Activated CD4-positive, alpha-beta T cell treated with anti-CD3 and anti-CD28 coated beads, Interleukin-2, amount 10 ng/mL, durations not matched to agents 24 days and 14 days (primary cell): ENCODE data around the gene RBMS1. TPM values are rescaled to one million over a fixed set of nuclear protein-coding genes. Genes with fewer than 3 reads are reported as not detected.
A peak's percentile ranks its signal among the peaks of the same experiment; 100 is the strongest.

Source experiments
- DNase-seq: peaks from one replicate; pipeline ENCODE4 v3.0.0; 2022
- H3K27ac Mint-ChIP-seq: one replicate; pipeline ENCODE4 v1.8.0; 2022; ENCODE audit warnings: mild to moderate bottlenecking, mixed read lengths
- H3K27me3 Mint-ChIP-seq: one replicate; pipeline ENCODE4 v1.8.0; 2022; ENCODE audit warnings: mixed read lengths
- H3K36me3 Mint-ChIP-seq: one replicate; pipeline ENCODE4 v1.8.0; 2022; ENCODE audit warnings: low read depth, mild to moderate bottlenecking, mixed read lengths
- H3K4me1 Mint-ChIP-seq: one replicate; pipeline ENCODE4 v1.8.0; 2021; ENCODE audit warnings: mixed read lengths
- H3K4me3 Mint-ChIP-seq: one replicate; pipeline ENCODE4 v1.8.0; 2022; ENCODE audit warnings: mild to moderate bottlenecking, moderate library complexity, mixed read lengths
- H3K9me3 Mint-ChIP-seq: one replicate; pipeline ENCODE4 v1.8.0; 2021; ENCODE audit warnings: mixed read lengths
- intact Hi-C: fragments of 100-400 bp; cut with micrococcal nuclease; formaldehyde crosslinking; loops from one replicate; pipeline ENCODE4 v1.15.1; 2023
- total RNA-seq: library from RNA; stranded (reverse); gene quantifications from 2 replicates; pipeline ENCODE4 v1.2.3, GENCODE V29; 2022

RBMS1 gene
- total RNA-seq, 1 donor from 2014 or later, result 35.2 TPM

- H3K36me3 Mint-ChIP-seq, result peaks cover 18% of the 10 kb centered on the region
- no peak for DNase-seq
- no peaks in the 10 kb centered on the region for H3K9me3 Mint-ChIP-seq
- peaks cover 46% of the 10 kb centered on the region for H3K4me1 Mint-ChIP-seq
- no peak overlapping the region for H3K4me3 Mint-ChIP-seq
- intact Hi-C loops, result no loop called here
- no peak overlapping the region for H3K27ac Mint-ChIP-seq
- H3K27me3 Mint-ChIP-seq, result no peaks in the 10 kb centered on the region
These were observed 91.1 kb downstream of the RBMS1 start for GRCh38 chr2:160402501-160402900.

- intact Hi-C loops, result no loop called here
- Mint-ChIP-seq H3K36me3 (peaks cover 18% of the 10 kb centered on the region), H3K4me3 (no peak overlapping the region), H3K27me3 (no peaks in the 10 kb centered on the region), H3K27ac (no peak overlapping the region), H3K9me3 (no peaks in the 10 kb centered on the region), H3K4me1 (peaks cover 46% of the 10 kb centered on the region)
- no peak for DNase-seq
These were observed 91.7 kb downstream of the RBMS1 start for GRCh38 chr2:160401895-160402294.

GRCh38 chr2:160399880-160400279 lies 93.7 kb downstream of the RBMS1 start:
- no peak for DNase-seq
- Mint-ChIP-seq H3K27ac (no peak overlapping the region), H3K9me3 (no peaks in the 10 kb centered on the region), H3K4me3 (no peak overlapping the region), H3K27me3 (no peaks in the 10 kb centered on the region), H3K4me1 (peaks cover 35% of the 10 kb centered on the region), H3K36me3 (peaks cover 16% of the 10 kb centered on the region)
- intact Hi-C loops, result no loop called here

- H3K36me3 Mint-ChIP-seq, result peaks cover 10% of the 10 kb centered on the region
- H3K4me3 Mint-ChIP-seq, result no peak overlapping the region
- H3K27ac Mint-ChIP-seq, result no peak overlapping the region
- H3K27me3 Mint-ChIP-seq, result no peaks in the 10 kb centered on the region
- DNase-seq, result no peak
- peaks cover 32% of the 10 kb centered on the region for H3K4me1 Mint-ChIP-seq
- no peaks in the 10 kb centered on the region for H3K9me3 Mint-ChIP-seq
- intact Hi-C loops, result no loop called here
These were observed 96.1 kb downstream of the RBMS1 start for GRCh38 chr2:160397530-160397865.

GRCh38 chr2:160394153-160394552 lies 99.5 kb downstream of the RBMS1 start:
- Mint-ChIP-seq H3K4me1 (peaks cover 44% of the 10 kb centered on the region), H3K27me3 (no peaks in the 10 kb centered on the region), H3K9me3 (no peaks in the 10 kb centered on the region), H3K4me3 (peak overlapping the region; percentile 45), H3K27ac (peak overlapping the region; percentile 68), H3K36me3 (peaks cover 11% of the 10 kb centered on the region)
- DNase-seq, result no peak
- intact Hi-C loops, result loop anchor here (1.0 to 5.0 kb wide), 3 partner anchors 12 to 42 kb away; no protein-coding TSS in a partner anchor

- Mint-ChIP-seq H3K36me3 (peaks cover 11% of the 10 kb centered on the region), H3K27me3 (no peaks in the 10 kb centered on the region), H3K9me3 (no peaks in the 10 kb centered on the region), H3K4me3 (no peak overlapping the region), H3K27ac (no peak overlapping the region), H3K4me1 (peaks cover 64% of the 10 kb centered on the region)
- no peak for DNase-seq
- intact Hi-C loops, result loop anchor here (5.0 kb wide), 2 partner anchors 35 to 40 kb away; no protein-coding TSS in a partner anchor
These were observed 101.4 kb downstream of the RBMS1 start for GRCh38 chr2:160392201-160392600.

GRCh38 chr2:160390544-160391455 lies 102.8 kb downstream of the RBMS1 start:
- no peaks in the 10 kb centered on the region for H3K27me3 Mint-ChIP-seq
- intact Hi-C loops, result loop anchor here (5.0 kb wide), 2 partner anchors 37 to 38 kb away; no protein-coding TSS in a partner anchor
- H3K9me3 Mint-ChIP-seq, result no peaks in the 10 kb centered on the region
- no peak overlapping the region for H3K4me3 Mint-ChIP-seq
- peaks cover 10% of the 10 kb centered on the region for H3K36me3 Mint-ChIP-seq
- H3K4me1 Mint-ChIP-seq, result peaks cover 66% of the 10 kb centered on the region
- no peak for DNase-seq
- H3K27ac Mint-ChIP-seq, result no peak overlapping the region

GRCh38 chr2:160389875-160390274 lies 103.7 kb downstream of the RBMS1 start:
- Mint-ChIP-seq H3K36me3 (peaks cover 7% of the 10 kb centered on the region), H3K4me3 (no peak overlapping the region), H3K27me3 (no peaks in the 10 kb centered on the region), H3K4me1 (peaks cover 67% of the 10 kb centered on the region), H3K9me3 (no peaks in the 10 kb centered on the region), H3K27ac (peak overlapping the region; percentile 9)
- no peak for DNase-seq
- intact Hi-C loops, result loop anchor here (2.0 to 5.0 kb wide), 3 partner anchors 17 to 38 kb away; no protein-coding TSS in a partner anchor

- Mint-ChIP-seq H3K27me3 (no peaks in the 10 kb centered on the region), H3K27ac (peak overlapping the region; percentile 57), H3K4me3 (peak overlapping the region; percentile 54), H3K36me3 (peaks cover 7% of the 10 kb centered on the region), H3K9me3 (no peaks in the 10 kb centered on the region), H3K4me1 (peaks cover 59% of the 10 kb centered on the region)
- DNase-seq, result peak; percentile 84
- intact Hi-C loops, result loop anchor here (2.0 kb wide), 1 partner anchor 18 kb away; no protein-coding TSS in a partner anchor
These were observed 104.9 kb downstream of the RBMS1 start for GRCh38 chr2:160388464-160389263.

GRCh38 chr2:160387558-160388262 lies 105.9 kb downstream of the RBMS1 start:
- H3K27me3 Mint-ChIP-seq, result no peaks in the 10 kb centered on the region
- no peaks in the 10 kb centered on the region for H3K9me3 Mint-ChIP-seq
- H3K4me1 Mint-ChIP-seq, result peaks cover 54% of the 10 kb centered on the region
- intact Hi-C loops, result loop anchor here (2.0 kb wide), 1 partner anchor 19 kb away; no protein-coding TSS in a partner anchor
- no peak for DNase-seq
- peaks cover 7% of the 10 kb centered on the region for H3K36me3 Mint-ChIP-seq
- peak overlapping the region; percentile 57 for H3K27ac Mint-ChIP-seq
- H3K4me3 Mint-ChIP-seq, result peak overlapping the region; percentile 54

GRCh38 chr2:160384791-160385190 lies 108.8 kb downstream of the RBMS1 start:
- Mint-ChIP-seq H3K4me1 (peaks cover 56% of the 10 kb centered on the region), H3K27me3 (no peaks in the 10 kb centered on the region), H3K9me3 (no peaks in the 10 kb centered on the region), H3K4me3 (no peak overlapping the region), H3K27ac (no peak overlapping the region), H3K36me3 (peaks cover 2% of the 10 kb centered on the region)
- DNase-seq, result no peak
- intact Hi-C loops, result no loop called here

- H3K27me3 Mint-ChIP-seq, result no peaks in the 10 kb centered on the region
- H3K27ac Mint-ChIP-seq, result no peak overlapping the region
- no peak overlapping the region for H3K4me3 Mint-ChIP-seq
- no peaks in the 10 kb centered on the region for H3K9me3 Mint-ChIP-seq
- H3K36me3 Mint-ChIP-seq, result peaks cover 5% of the 10 kb centered on the region
- peaks cover 38% of the 10 kb centered on the region for H3K4me1 Mint-ChIP-seq
- intact Hi-C loops, result no loop called here
- DNase-seq, result no peak
These were observed 112.1 kb downstream of the RBMS1 start for GRCh38 chr2:160381425-160381951.

GRCh38 chr2:160380611-160381010 lies 113.0 kb downstream of the RBMS1 start:
- Mint-ChIP-seq H3K4me3 (no peak overlapping the region), H3K27me3 (no peaks in the 10 kb centered on the region), H3K9me3 (no peaks in the 10 kb centered on the region), H3K27ac (no peak overlapping the region), H3K36me3 (peaks cover 5% of the 10 kb centered on the region), H3K4me1 (peaks cover 40% of the 10 kb centered on the region)
- intact Hi-C loops, result no loop called here
- no peak for DNase-seq
